Activated naive CD8-positive, alpha-beta T cell treated with anti-CD3 and anti-CD28 coated beads, Interleukin-2, amount 50 U/mL, for 24 hours (primary cell): ENCODE results near the gene MEAF6.
"Not testable (repeated sequence)": the region's sequence is repeated elsewhere in the genome, so short reads cannot be mapped to it uniquely, and the experiment has no call there.

Experiments used
- ATAC-seq: fragments of 150-1000 bp; cut with Tn5 transposase; one replicate; pipeline ENCODE4 v1.10.0; 2021
- DNase-seq: peaks from one replicate; pipeline ENCODE4 v3.0.0; 2021
- H3K27ac Mint-ChIP-seq: one replicate; pipeline ENCODE4 v1.8.0; 2021; ENCODE audit warnings: mild to moderate bottlenecking, mixed read lengths
- H3K27me3 Mint-ChIP-seq: one replicate; pipeline ENCODE4 v1.8.0; 2021; ENCODE audit warnings: mixed read lengths
- H3K36me3 Mint-ChIP-seq: one replicate; pipeline ENCODE4 v1.8.0; 2021; ENCODE audit warnings: low read depth, mixed read lengths
- H3K4me1 Mint-ChIP-seq: one replicate; pipeline ENCODE4 v1.8.0; 2021; ENCODE audit warnings: mixed read lengths
- H3K4me3 Mint-ChIP-seq: one replicate; pipeline ENCODE4 v1.8.0; 2021; ENCODE audit warnings: mild to moderate bottlenecking, moderate library complexity, mixed read lengths
- H3K9me3 Mint-ChIP-seq: one replicate; pipeline ENCODE4 v1.8.0; 2021; ENCODE audit warnings: mixed read lengths

MEAF6 gene

DNA sequence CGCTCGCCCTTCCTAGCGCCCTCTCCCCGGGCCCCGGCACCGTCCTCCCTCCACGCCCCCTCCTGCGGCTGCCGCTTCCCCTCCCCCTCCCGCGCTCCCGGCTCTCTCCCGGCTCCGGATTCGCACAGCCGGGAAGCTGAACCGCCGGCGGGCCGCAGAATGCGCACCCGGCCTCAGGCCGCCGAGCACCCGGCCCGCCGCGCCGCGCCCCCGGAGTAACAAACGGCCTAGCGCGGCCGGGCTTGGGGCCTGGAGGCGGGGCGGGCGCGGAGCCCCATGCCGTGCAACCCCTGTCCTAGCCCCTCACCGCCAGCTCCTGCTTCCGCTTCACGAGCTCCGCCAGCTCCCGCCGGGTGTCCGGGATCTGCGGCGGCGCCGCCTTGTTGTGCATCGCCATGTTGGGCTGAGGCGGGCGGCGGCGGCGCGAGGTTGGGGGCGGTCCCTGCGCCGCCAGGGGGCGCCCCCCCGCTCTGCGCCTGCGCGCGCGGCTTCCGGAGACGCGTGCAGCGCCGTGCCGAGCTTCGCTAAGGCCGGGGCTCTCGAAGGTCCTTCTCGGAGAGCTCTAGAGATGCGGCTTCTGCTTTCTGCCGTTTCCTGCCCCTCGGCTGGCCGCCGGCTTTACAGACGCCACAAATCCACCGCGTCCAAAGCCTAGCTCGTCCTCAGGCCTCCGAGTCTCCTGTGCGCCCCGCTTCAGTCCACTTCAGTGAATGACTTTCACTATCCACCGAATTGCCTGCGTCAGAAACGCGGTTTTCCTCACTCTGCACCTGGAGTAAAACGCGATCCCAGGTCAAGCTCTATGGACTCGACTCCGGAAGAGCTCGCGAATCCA, at the start of gene MEAF6:
TSS of gene MEAF6 (minus strand) at position 417 of the 835 bp plus-strand sequence. CDS start at position 397, 20 bp downstream.
- DNase-seq = peak; percentile 87
- Mint-ChIP-seq H3K27ac (peak within 1 kb of the TSS; percentile 98), H3K4me3 (peak within 1 kb of the TSS; percentile 98), H3K27me3 (no peaks in the 10 kb centered on the region), H3K36me3 (peaks cover 22% of the 10 kb centered on the region), H3K9me3 (no peaks in the 10 kb centered on the region), H3K4me1 (peaks cover 50% of the 10 kb centered on the region)
- peak; percentile 90 for ATAC-seq

DNA sequence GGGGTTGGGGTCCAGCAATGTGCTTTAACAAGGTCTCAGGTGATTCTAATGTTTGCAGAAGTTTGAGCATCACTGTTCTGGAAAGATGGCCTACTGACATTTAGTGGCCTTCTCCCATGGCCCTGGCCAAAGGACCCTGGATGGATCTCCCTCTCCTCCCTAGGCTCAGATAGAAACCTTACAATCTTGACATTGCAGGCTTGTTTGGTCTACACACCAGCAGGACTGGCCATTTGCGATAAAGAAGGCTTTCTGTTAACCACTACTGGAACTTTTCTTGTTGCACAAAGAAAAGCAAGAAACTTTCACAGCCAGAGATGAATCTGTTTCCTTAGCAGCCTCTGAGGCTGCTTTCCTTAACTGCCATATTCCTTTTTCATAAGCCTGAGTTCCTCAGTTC, 48.4 kb upstream of the MEAF6 start:
- H3K27ac Mint-ChIP-seq = no peak overlapping the region
- peaks cover 25% of the 10 kb centered on the region for H3K36me3 Mint-ChIP-seq
- H3K4me1 Mint-ChIP-seq = no peaks in the 10 kb centered on the region

DNA sequence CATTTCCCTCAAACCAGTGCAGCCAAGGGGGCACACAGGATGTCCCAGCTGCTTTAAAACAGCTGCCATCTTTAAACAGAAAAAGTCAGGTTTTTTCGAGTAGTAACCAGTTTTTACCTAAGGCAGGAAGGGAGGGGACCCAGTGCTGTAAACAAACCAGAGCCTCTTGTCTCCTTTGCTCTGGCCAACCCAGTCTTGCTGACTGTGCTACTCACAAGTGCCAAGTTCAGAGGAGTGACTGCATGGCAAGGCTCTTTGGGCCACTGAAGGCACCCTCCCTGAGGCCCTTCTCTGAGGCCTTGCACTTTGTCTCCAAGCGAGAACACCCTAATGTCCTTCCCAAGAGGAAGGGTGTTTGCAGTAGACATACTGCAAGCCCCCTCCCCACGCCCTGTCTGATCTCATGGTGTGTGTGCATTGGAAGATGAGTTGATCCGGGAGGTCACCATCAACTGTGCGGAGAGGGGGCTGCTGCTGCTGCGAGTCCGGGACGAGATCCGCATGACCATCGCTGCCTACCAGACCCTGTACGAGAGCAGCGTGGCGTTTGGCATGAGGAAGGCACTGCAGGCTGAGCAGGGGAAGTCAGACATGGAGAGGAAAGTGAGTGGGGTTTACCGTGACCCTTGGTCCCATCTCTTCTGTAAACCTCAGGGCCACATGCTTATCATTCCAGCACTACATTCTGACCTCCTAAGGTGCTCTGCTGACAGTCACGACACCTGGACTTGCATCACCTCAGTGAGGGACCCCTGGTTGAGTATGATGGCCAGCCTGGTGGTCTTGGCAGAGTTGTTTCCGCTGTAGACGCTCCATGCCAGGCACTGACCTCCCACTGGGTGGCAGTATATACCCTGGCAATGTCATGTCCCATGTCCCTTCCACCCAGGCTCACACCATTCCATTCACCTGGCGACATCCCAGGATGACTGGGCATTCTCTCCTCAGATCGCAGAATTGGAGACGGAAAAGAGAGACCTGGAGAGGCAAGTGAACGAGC, 46.9 kb upstream of the MEAF6 start:
- DNase-seq = peak; percentile 49
- Mint-ChIP-seq H3K36me3 (peaks cover 16% of the 10 kb centered on the region), H3K4me3 (no peak overlapping the region), H3K27me3 (no peaks in the 10 kb centered on the region), H3K9me3 (no peaks in the 10 kb centered on the region), H3K27ac (no peak overlapping the region), H3K4me1 (peaks cover 2% of the 10 kb centered on the region)
- no peak for ATAC-seq

More for the DNA sequence above, 48.4 kb upstream of the MEAF6 start:
- DNase-seq = no peak
- ATAC-seq = no peak
- Mint-ChIP-seq H3K27me3 (no peaks in the 10 kb centered on the region), H3K4me3 (no peak overlapping the region), H3K9me3 (no peaks in the 10 kb centered on the region)

DNA sequence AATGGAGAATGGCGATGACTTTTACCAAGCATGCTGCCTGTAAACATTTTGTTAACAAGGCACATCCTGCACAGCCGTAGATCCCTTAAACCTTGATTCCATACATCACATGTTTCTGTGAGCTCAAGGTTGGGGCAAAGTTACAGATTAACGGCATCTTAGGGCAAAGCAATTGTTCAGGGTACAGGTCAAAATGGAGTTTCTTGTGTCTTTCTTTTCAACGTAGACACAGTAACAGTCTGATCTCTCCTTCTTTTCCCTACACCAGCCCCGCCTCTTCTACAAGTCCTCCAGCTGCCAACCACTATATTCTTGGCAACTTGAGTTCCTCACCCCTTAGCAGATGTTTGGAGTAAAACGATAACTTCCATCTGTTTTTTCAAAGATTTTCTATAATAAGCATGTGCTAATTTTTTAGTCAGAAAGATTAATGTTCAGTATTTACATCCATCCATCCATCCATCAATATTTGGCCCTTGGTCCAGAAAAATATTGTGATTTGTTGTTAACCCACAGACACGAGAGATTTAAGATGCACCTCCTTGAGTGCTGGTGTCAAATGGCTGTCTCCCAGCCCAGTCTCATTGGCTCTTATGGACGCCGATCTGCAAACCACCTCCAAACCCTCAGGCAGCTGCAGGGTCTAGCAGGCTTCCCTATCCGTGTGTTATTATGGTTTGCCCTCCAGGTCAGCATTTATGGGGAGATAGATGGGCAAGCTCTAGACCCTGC, 46.0 kb upstream of the MEAF6 start:
- DNase-seq (no peak), ATAC-seq (no peak)
- Mint-ChIP-seq H3K27ac (no peak overlapping the region), H3K4me1 (peaks cover 5% of the 10 kb centered on the region), H3K27me3 (no peaks in the 10 kb centered on the region), H3K4me3 (no peak overlapping the region), H3K9me3 (no peaks in the 10 kb centered on the region), H3K36me3 (peaks cover 10% of the 10 kb centered on the region)

DNA sequence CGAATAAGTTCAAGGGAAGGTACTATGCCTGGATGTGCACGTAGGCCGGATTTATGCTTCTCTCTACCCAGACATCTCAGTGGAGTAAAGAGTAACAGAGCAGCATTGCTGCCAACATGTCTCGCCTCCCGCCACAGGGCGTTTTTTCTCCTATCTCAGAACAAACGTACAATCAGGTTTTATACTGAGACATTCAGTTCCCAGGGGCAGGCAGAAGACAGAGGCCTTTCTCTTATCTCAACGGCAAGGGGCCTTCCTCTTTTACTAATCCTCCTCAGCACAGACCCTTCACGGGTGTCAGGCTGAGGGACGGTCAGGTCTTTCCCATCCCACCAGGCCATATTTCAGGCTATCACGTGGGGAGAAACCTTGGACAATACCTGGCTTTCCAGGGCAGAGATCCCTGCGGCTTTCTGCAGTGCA, 45.4 kb upstream of the MEAF6 start:
- not testable (repeated sequence) for H3K36me3 Mint-ChIP-seq, H3K9me3 Mint-ChIP-seq, H3K27ac Mint-ChIP-seq, H3K4me1 Mint-ChIP-seq, DNase-seq, ATAC-seq, H3K4me3 Mint-ChIP-seq, H3K27me3 Mint-ChIP-seq

DNA sequence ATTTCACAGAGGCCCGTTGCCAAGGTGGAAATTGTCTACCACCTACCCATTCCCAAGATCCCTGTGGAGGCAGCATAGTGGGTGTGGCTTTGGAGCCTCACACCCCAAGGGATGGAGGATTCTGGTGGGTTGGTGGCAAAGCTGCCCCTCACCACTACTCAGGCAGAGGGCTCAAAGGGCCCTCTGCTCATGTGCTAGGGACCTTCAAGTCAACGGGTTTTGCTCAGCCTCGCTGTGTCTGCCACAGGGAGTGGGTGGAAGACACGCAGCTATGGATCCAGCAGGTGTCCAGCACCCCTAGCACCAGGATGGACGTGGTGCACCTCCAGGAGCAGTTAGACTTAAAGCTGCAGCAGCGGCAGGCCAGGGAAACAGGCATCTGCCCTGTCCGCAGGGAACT, 44.5 kb upstream of the MEAF6 start:
- H3K4me3 Mint-ChIP-seq = no peak overlapping the region
- H3K36me3 Mint-ChIP-seq = peaks cover 4% of the 10 kb centered on the region
- H3K27ac Mint-ChIP-seq = no peak overlapping the region
- no peaks in the 10 kb centered on the region for H3K9me3 Mint-ChIP-seq
- DNase-seq (no peak), ATAC-seq (no peak)
- peaks cover 3% of the 10 kb centered on the region for H3K27me3 Mint-ChIP-seq
- peaks cover 7% of the 10 kb centered on the region for H3K4me1 Mint-ChIP-seq

DNA sequence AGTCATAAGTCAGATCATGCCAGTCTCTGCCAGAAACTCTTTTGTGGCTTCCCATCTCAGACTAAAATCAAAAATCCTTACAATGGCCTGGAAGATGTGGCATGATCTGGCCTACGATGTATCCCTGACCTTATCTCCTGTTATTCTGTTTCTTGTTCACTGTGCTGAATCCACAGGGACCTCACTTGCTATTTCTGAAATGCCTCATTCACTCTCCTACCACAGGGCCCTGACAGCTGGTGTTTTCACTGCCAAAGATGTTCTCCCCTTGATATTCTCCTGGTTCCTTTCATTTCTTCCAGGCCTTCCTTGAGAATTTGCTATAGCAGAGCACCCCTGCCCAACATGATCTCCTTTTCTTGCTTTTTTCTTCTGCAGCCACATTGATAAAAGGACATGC, 43.8 kb upstream of the MEAF6 start:
- Mint-ChIP-seq H3K27me3 (peaks cover 3% of the 10 kb centered on the region), H3K27ac (no peak overlapping the region), H3K36me3 (peaks cover 5% of the 10 kb centered on the region), H3K9me3 (no peaks in the 10 kb centered on the region), H3K4me1 (peaks cover 9% of the 10 kb centered on the region), H3K4me3 (no peak overlapping the region)
- no peak for DNase-seq
- ATAC-seq = no peak

DNA sequence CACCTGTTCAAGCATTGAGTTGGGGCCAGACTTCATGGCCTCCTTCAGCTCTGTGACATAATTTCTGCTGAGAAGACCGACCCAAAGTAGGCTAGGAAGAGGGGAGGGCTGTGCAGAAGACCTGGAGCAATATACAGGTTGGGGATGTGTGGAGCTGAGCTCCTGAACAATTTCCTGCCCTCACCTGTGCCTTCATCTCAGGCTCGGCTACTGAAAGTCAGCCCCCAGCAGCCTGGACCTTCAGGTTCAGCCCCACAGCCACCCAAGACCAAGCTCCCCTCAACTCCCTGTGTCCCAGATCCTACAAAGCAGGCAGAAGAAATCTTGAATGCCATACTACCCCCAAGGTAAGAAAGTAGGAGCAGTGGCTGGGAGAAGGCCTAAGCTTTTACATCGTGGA, 42.8 kb upstream of the MEAF6 start:
- H3K27me3 Mint-ChIP-seq = peaks cover 3% of the 10 kb centered on the region
- H3K4me3 Mint-ChIP-seq = no peak overlapping the region
- H3K4me1 Mint-ChIP-seq = peaks cover 20% of the 10 kb centered on the region
- peaks cover 11% of the 10 kb centered on the region for H3K36me3 Mint-ChIP-seq
- DNase-seq (no peak), ATAC-seq (no peak)
- H3K9me3 Mint-ChIP-seq = no peaks in the 10 kb centered on the region
- no peak overlapping the region for H3K27ac Mint-ChIP-seq

DNA sequence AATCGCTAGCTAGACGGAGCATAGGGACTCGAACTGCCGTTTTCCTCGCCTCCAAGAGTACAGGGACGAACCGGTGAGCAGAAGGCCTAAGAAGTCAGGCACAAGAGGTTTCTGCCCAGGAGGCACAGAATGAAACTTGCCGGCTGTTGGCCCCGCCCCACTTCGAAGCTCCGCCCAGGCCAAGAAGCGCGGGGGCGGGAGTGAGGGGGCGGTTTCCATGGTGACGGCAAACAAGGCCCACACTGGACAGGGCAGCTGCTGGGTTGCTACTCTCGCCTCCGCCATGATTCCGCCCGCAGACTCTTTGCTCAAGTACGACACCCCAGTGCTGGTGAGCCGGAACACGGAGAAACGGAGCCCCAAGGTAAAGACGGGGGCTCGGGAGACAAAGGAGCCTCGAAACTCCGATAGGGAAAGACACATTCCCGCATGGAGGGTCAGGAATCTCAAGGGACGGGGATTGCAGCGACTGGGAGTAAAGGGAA, 42.2 kb upstream of the MEAF6 start, which contains the start of gene DNALI1:
TSS of gene DNALI1 (plus strand) at position 229 of the 485 bp plus-strand sequence. CDS start at position 284, 55 bp downstream.
- H3K27ac Mint-ChIP-seq = peak within 1 kb of the TSS; percentile 33
- H3K4me3 Mint-ChIP-seq = no peak within 1 kb of the TSS
- peaks cover 3% of the 10 kb centered on the region for H3K27me3 Mint-ChIP-seq
- no peaks in the 10 kb centered on the region for H3K9me3 Mint-ChIP-seq
- peaks cover 15% of the 10 kb centered on the region for H3K36me3 Mint-ChIP-seq
- peak; percentile 34 for DNase-seq
- H3K4me1 Mint-ChIP-seq = peaks cover 26% of the 10 kb centered on the region
- ATAC-seq = no peak

DNA sequence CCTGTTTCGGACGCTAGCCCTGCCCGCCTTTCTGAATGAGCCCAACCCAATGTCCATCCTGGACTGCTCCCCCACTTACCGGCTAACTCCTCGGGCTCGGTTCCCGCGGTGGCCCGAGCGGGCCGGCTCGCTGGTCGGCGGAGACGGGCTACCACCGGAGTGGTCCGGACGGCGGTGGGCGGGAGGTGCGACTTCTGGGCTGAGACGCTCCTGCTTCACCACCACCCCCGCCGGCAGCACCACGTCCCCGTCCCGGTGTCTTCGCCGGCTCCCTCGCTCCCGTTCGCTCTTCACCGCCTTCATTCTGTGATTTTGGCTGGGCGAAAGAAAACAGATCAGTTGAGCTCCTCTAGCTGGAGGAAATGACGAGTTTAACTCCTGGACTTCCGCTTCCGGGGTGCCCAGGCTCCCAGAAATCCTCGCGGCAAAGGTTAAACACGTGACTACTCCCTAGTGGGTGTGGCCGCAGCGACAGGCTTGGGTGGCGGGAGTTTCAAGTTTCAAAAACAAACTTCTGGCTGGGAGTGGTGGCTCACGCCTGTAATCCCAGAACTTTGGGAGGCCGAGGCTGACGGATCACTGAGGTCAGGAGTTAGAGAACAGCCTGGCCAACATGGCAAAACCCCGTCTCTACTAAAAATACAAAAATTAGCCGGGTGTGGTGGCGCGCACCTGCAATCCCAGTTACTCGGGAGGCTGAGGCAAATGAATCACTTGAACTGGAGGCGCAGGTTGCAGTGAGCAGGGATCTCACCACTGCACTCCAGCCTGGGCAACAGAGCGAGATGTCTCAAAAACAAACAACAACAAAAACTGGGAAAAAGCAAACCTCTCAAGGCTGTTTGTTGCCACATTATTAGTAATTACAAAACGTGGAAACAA, 39.6 kb upstream of the MEAF6 start, which contains the start of gene SNIP1:
TSS of gene SNIP1 (minus strand) at position 367 of the 882 bp plus-strand sequence. CDS start at position 303, 64 bp downstream.
- DNase-seq (peak; percentile 87), ATAC-seq (peak; percentile 96)
- Mint-ChIP-seq H3K27me3 (peaks cover 3% of the 10 kb centered on the region), H3K9me3 (no peaks in the 10 kb centered on the region), H3K36me3 (peaks cover 32% of the 10 kb centered on the region), H3K4me1 (peaks cover 41% of the 10 kb centered on the region), H3K27ac (peak within 1 kb of the TSS; percentile 98), H3K4me3 (peak within 1 kb of the TSS; percentile 98)

DNA sequence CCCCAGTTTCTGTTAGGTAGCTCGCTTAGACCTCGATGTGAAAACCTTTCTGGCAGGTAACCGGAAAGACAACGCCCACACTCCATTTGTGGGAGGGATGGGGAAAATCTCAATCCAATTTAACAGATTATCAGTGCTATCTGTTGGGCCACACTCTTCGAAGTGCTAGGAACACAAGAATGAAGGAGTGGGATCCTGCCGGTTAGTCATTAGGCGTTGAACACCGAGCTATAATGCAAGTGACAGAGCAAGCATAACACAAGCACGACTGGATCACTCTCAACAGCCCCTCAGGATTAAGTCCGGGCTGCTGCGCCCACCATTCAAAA, 39.0 kb upstream of the MEAF6 start:
- H3K27me3 Mint-ChIP-seq = peaks cover 3% of the 10 kb centered on the region
- peak; percentile 5 for DNase-seq
- peak; percentile 6 for ATAC-seq
- H3K4me1 Mint-ChIP-seq = peaks cover 44% of the 10 kb centered on the region
- peaks cover 36% of the 10 kb centered on the region for H3K36me3 Mint-ChIP-seq
- peak overlapping the region; percentile 98 for H3K27ac Mint-ChIP-seq
- H3K4me3 Mint-ChIP-seq = peak overlapping the region; percentile 98
- H3K9me3 Mint-ChIP-seq = no peaks in the 10 kb centered on the region

DNA sequence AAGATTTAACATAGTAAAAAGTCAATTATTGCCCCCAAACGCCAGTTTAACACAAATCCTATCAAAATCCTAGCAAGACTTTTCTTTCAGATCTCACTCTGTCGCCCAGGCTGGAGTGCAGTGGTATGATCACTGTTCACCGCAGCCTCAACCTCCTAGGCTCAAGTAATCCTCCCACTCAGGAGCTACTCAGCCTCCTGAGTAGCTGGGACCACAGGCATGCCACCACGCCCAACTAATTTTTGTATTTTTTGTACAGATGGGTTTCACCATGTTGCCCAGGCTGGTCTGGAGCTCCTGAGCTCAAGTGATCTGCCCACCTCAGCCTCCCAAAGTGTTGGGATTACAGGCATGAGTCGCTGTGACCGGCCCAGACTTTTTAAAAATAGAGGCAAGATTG, 34.8 kb upstream of the MEAF6 start:
- H3K4me3 Mint-ChIP-seq = no peak overlapping the region
- H3K4me1 Mint-ChIP-seq = peaks cover 39% of the 10 kb centered on the region
- H3K27me3 Mint-ChIP-seq = no peaks in the 10 kb centered on the region
- H3K9me3 Mint-ChIP-seq = no peaks in the 10 kb centered on the region
- H3K27ac Mint-ChIP-seq = peak overlapping the region; percentile 73
- no peak for DNase-seq
- H3K36me3 Mint-ChIP-seq = peaks cover 57% of the 10 kb centered on the region
- ATAC-seq = no peak

DNA sequence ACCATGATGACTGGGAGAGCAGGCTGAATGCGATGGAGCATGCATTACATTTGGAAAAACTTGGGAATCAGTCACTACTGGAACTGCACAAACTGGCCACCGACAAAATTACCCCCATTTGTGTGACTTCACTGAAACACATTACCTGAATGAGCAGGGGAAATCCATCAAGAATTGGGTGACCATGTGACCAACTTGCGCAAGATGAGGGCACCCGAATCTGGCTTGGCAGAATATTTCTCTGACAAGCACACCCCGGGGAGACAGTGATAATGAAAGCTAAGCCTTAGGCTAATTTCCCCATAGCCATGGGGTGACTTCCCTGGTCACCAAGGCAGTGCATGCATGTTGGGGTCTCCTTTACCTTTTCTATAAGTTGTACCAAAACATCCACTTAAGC, 30.5 kb upstream of the MEAF6 start:
- ATAC-seq (no peak), DNase-seq (no peak)
- Mint-ChIP-seq H3K36me3 (peaks cover 46% of the 10 kb centered on the region), H3K9me3 (no peaks in the 10 kb centered on the region), H3K27me3 (no peaks in the 10 kb centered on the region), H3K4me3 (no peak overlapping the region), H3K27ac (no peak overlapping the region), H3K4me1 (peaks cover 11% of the 10 kb centered on the region)
